Naive thymus-derived CD4-positive, alpha-beta T cell (primary cell): ENCODE results near the gene BIRC6. TPM values are rescaled to one million over a fixed set of nuclear protein-coding genes. Genes with fewer than 3 reads are reported as not detected.
"Not testable (repeated sequence)": the region's sequence is repeated elsewhere in the genome, so short reads cannot be mapped to it uniquely, and the experiment has no call there.

ENCODE experiments used
- ATAC-seq: fragments of 150-1000 bp; cut with Tn5 transposase; 2 replicates; pipeline ENCODE4 v1.10.0; 2021; ENCODE audit warnings: mild to moderate bottlenecking, moderate library complexity
- CTCF ChIA-PET: fragments of 350-600 bp; sonication (Branson Sonifier 250); formaldehyde crosslinking; loops from one replicate; lab custom pipeline; 2021; ENCODE audit warnings: antibody characterized with exemption; lab: Charles Lee
- POLR2A ChIA-PET: fragments of 350-600 bp; sonication (Branson Sonifier 250); formaldehyde crosslinking; loops from one replicate; lab custom pipeline; 2021; ENCODE audit warnings: antibody characterized with exemption, inconsistent platforms; lab: Charles Lee
- DNase-seq, 9 donors: peaks; one replicate each; pipeline versions ENCODE4 v3.0.0 to v3.0.0-alpha.2; 2020 to 2022; ENCODE audit warnings: mixed read lengths in 1 of 9
- H3K27ac ChIP-seq: one replicate; pipeline ENCODE4 v1.7.0; 2013; ENCODE audit warnings: mild to moderate bottlenecking, low read depth, low read length, moderate library complexity
- H3K27me3 ChIP-seq, 2 donors: one replicate each; pipeline ENCODE4 v1.7.0; 2013; ENCODE audit warnings: low read length in 2 of 2, mild to moderate bottlenecking in 2 of 2, moderate library complexity in 2 of 2; ENCODE audit not compliant: control insufficient read depth in 2 of 2, insufficient read depth in 2 of 2
- H3K36me3 ChIP-seq, 3 experiments: 1 replicate in 2 of 3; 2 replicates in 1 of 3; pipeline ENCODE4 v1.7.0; 2013; ENCODE audit warnings: low read length in 3 of 3, mild to moderate bottlenecking in 3 of 3, moderate library complexity in 1 of 3; ENCODE audit not compliant: insufficient read depth in 3 of 3, control insufficient read depth in 2 of 3
- H3K4me1 ChIP-seq, 2 donors: one replicate each; pipeline ENCODE4 v1.7.0; 2013; ENCODE audit warnings: low read length in 2 of 2, mild to moderate bottlenecking in 2 of 2, moderate library complexity in 1 of 2; ENCODE audit not compliant: control insufficient read depth in 2 of 2, insufficient read depth in 2 of 2
- H3K4me3 ChIP-seq: 2 replicates; pipeline ENCODE4 v1.7.0; 2013; ENCODE audit warnings: mild to moderate bottlenecking, low read length
- H3K9me3 ChIP-seq, 3 experiments: 1 replicate in 2 of 3; 2 replicates in 1 of 3; pipeline ENCODE4 v1.7.0; 2013; ENCODE audit warnings: low read length in 3 of 3; ENCODE audit not compliant: control insufficient read depth in 2 of 3
- H3K27ac Mint-ChIP-seq, 9 donors: one replicate each; pipeline ENCODE4 v1.8.0; 2020 to 2022; ENCODE audit warnings: mixed read lengths in 9 of 9, mild to moderate bottlenecking in 8 of 9, moderate library complexity in 5 of 9, inconsistent platforms in 2 of 9
- H3K27me3 Mint-ChIP-seq, 5 donors: one replicate each; pipeline ENCODE4 v1.8.0; 2021 to 2022; ENCODE audit warnings: mixed read lengths in 5 of 5, mild to moderate bottlenecking in 1 of 5
- H3K36me3 Mint-ChIP-seq, 5 donors: one replicate each; pipeline ENCODE4 v1.8.0; 2020 to 2022; ENCODE audit warnings: mixed read lengths in 5 of 5, mild to moderate bottlenecking in 3 of 5, inconsistent platforms in 1 of 5
- H3K4me1 Mint-ChIP-seq, 7 donors: one replicate each; pipeline ENCODE4 v1.8.0; 2020 to 2022; ENCODE audit warnings: mixed read lengths in 7 of 7, mild to moderate bottlenecking in 3 of 7, inconsistent platforms in 1 of 7
- H3K4me3 Mint-ChIP-seq, 10 donors: one replicate each; pipeline ENCODE4 v1.8.0; 2020 to 2022; ENCODE audit warnings: mild to moderate bottlenecking in 10 of 10, mixed read lengths in 10 of 10, moderate library complexity in 6 of 10, inconsistent platforms in 2 of 10
- H3K9me3 Mint-ChIP-seq, 11 donors: one replicate each; pipeline ENCODE4 v1.8.0; 2020 to 2022; ENCODE audit warnings: mixed read lengths in 11 of 11, mild to moderate bottlenecking in 4 of 11, inconsistent platforms in 1 of 11, moderate library complexity in 1 of 11
- intact Hi-C, 2 donors: fragments of 100-400 bp; cut with micrococcal nuclease; formaldehyde crosslinking; loops; one replicate each; pipeline ENCODE4 v1.15.1; 2023
- polyA plus RNA-seq, 2 donors: library from polyadenylated mRNA; unstranded; fragments of 300-500 nt; fragmentation: Illumina TruSeq; gene quantifications; one replicate each; pipeline ENCODE4 v1.2.3, GENCODE V29; 2021
- total RNA-seq, 6 experiments: library from RNA in 5 of 6; stranded (reverse) in 5 of 6; gene quantifications; 1 replicate in 5 of 6; 2 replicates in 1 of 6; pipeline ENCODE4 v1.2.3 and lab custom pipeline; 2021 to 2026

Gene BIRC6
- total and polyA plus RNA-seq, 7 experiments from 2014 or later, result 21.8 to 159 (median 135) TPM

DNA sequence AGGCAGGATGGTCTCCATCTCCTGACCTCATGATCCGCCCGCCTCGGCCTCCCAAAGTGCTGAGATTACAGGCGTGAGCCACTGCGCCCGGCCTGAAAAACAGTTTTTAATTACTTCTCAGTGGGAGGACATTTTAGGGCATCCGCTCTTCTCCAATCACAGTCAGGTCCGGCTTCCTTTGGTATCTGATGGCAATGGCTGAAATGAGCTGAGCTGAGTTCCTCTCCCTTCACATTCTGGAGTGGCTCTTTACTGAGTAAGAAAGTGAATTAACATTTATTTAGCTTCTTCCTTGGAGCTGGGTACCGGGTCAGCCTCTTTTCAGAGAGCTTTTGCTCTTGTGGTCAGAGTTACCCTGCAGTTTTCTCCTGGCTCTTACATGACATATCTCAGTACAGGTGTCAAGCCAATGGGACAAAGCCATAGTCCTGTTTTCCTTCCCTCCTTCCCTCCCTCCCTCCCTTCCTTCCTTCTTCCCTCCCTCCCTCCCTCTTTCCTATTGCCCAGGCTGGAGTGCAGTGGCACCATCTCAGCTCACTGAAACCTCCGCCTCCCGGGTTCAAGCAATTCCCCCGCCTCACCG, 269.9 kb downstream of the BIRC6 start:
- Histone ChIP-seq H3K4me1 (no peaks in the 10 kb centered on the region), H3K27me3 (no peaks in the 10 kb centered on the region), H3K36me3 (peaks cover 0 to 11% (median 0%) of the 10 kb centered on the region in 3 experiments), H3K27ac (no peak overlapping the region), H3K9me3 (no peaks in the 10 kb centered on the region), H3K4me3 (no peak overlapping the region)
- Mint-ChIP-seq H3K27me3 (no peaks in the 10 kb centered on the region), H3K4me1 (peaks cover 10 to 34% (median 26%) of the 10 kb centered on the region in 7 donors), H3K36me3 (peaks cover 5 to 13% (median 8%) of the 10 kb centered on the region in 5 donors), H3K27ac (peak overlapping the region in 6 of 9 donors; percentile 4 to 98 (median 85)), H3K9me3 (peaks cover 0 to 2% (median 0%) of the 10 kb centered on the region in 11 donors), H3K4me3 (peak overlapping the region in 8 of 10 donors; percentile 90 to 97 (median 95))
- intact Hi-C loops, result loop anchor here (1.0 to 5.0 kb wide), 8 partner anchors 34 to 850 kb away; partner anchors contain the start of genes YIPF4 (in 2 of the 2), MEMO1 (in 1 of the 2), RASGRP3 (in 1 of the 2) and SLC30A6 (in 1 of the 2)
- ChIA-PET CTCF (no interaction called here), POLR2A (no interaction called here)
- DNase-seq (no peak), ATAC-seq (no peak)

- H3K36me3 Mint-ChIP-seq, result peaks cover 5 to 11% (median 8%) of the 10 kb centered on the region in 5 donors
- CTCF ChIA-PET, result no interaction called here
- H3K27ac Mint-ChIP-seq, result peak overlapping the region; percentile 82 to 98 (median 89)
- no peaks in the 10 kb centered on the region for H3K27me3 Mint-ChIP-seq
- Histone ChIP-seq H3K27me3 (no peaks in the 10 kb centered on the region), H3K36me3 (peaks cover 0 to 8% (median 0%) of the 10 kb centered on the region in 3 experiments), H3K4me3 (peak overlapping the region; percentile 89), H3K27ac (peak overlapping the region; percentile 82), H3K4me1 (no peaks in the 10 kb centered on the region), H3K9me3 (no peaks in the 10 kb centered on the region)
- peaks cover 0 to 2% (median 0%) of the 10 kb centered on the region in 11 donors for H3K9me3 Mint-ChIP-seq
- H3K4me1 Mint-ChIP-seq, result peaks cover 10 to 39% (median 30%) of the 10 kb centered on the region in 7 donors
- POLR2A ChIA-PET, result interaction anchor here (0.7 to 1.0 kb wide), 3 partner anchors 15 to 352 kb away, joined by 3 to 4 read pairs (median 4); no protein-coding TSS in a partner anchor
- ATAC-seq, result peak; percentile 27
- intact Hi-C loops, result loop anchor here (1.0 to 5.0 kb wide), 8 partner anchors 35 to 849 kb away; partner anchors contain the start of genes YIPF4 (in 2 of the 2), MEMO1 (in 1 of the 2), RASGRP3 (in 1 of the 2) and SLC30A6 (in 1 of the 2)
- DNase-seq, result peak in 1 of 9 donors; percentile 40
- H3K4me3 Mint-ChIP-seq, result peak overlapping the region; percentile 85 to 97 (median 95)
These were observed 270.6 kb downstream of the BIRC6 start for GRCh38 chr2:32627441-32627813.

- Mint-ChIP-seq H3K27me3 (no peaks in the 10 kb centered on the region), H3K4me3 (peak within 1 kb of the TSS; percentile 85 to 97 (median 95)), H3K27ac (peak within 1 kb of the TSS; percentile 82 to 98 (median 89)), H3K36me3 (peaks cover 5 to 14% (median 11%) of the 10 kb centered on the region in 5 donors), H3K4me1 (peaks cover 10 to 44% (median 31%) of the 10 kb centered on the region in 7 donors), H3K9me3 (peaks cover 0 to 2% (median 0%) of the 10 kb centered on the region in 11 donors)
- intact Hi-C loops, result loop anchor here (1.0 to 5.0 kb wide), 14 partner anchors 35 to 971 kb away; partner anchors contain the start of genes BIRC6 (in 2 of the 2), FAM98A (in 2 of the 2), RASGRP3 (in 2 of the 2) and SLC30A6 (in 2 of the 2)
- POLR2A ChIA-PET, result interaction anchor here (0.7 to 1.0 kb wide), 5 partner anchors 9 to 971 kb away, joined by 3 to 4 read pairs (median 4); partner anchors contain the start of gene FAM98A
- H3K27ac ChIP-seq, result peak within 1 kb of the TSS; percentile 82
- H3K4me3 ChIP-seq, result peak within 1 kb of the TSS; percentile 89
- DNase-seq, result peak; percentile 93 to 96 (median 95)
- no peaks in the 10 kb centered on the region for H3K9me3 ChIP-seq
- no peaks in the 10 kb centered on the region for H3K4me1 ChIP-seq
- CTCF ChIA-PET, result interaction anchor here (0.8 kb wide), 1 partner anchor 957 kb away, joined by 3 read pairs; no protein-coding TSS in a partner anchor
- H3K36me3 ChIP-seq, result peaks cover 0 to 10% (median 0%) of the 10 kb centered on the region in 3 experiments
- ATAC-seq, result peak; percentile 100
- no peaks in the 10 kb centered on the region for H3K27me3 ChIP-seq
These were observed 271.2 kb downstream of the BIRC6 start, which contains the start of gene TTC27 for GRCh38 chr2:32627814-32628579. Gene TTC27 (plus strand): TSS chr2:32628050. CDS start chr2:32628293, 243 bp downstream.

- H3K4me3 Mint-ChIP-seq, result no peak overlapping the region
These were observed 275.3 kb downstream of the BIRC6 start for GRCh38 chr2:32632089-32632488.

GRCh38 chr2:32633040-32633439, 276.2 kb downstream of the BIRC6 start:
- Mint-ChIP-seq H3K36me3 (peaks cover 5 to 26% (median 15%) of the 10 kb centered on the region in 5 donors), H3K27ac (no peak overlapping the region), H3K4me3 (no peak overlapping the region), H3K27me3 (no peaks in the 10 kb centered on the region), H3K9me3 (no peaks in the 10 kb centered on the region), H3K4me1 (peaks cover 3 to 35% (median 23%) of the 10 kb centered on the region in 7 donors)
- DNase-seq, result no peak
- H3K27me3 ChIP-seq, result no peaks in the 10 kb centered on the region
- intact Hi-C loops, result no loop called here
- no peaks in the 10 kb centered on the region for H3K4me1 ChIP-seq
- peaks cover 0 to 48% (median 10%) of the 10 kb centered on the region in 3 experiments for H3K36me3 ChIP-seq
- no peaks in the 10 kb centered on the region for H3K9me3 ChIP-seq
- H3K4me3 ChIP-seq, result no peak overlapping the region
- ChIA-PET CTCF (no interaction called here), POLR2A (no interaction called here)
- ATAC-seq, result no peak
- H3K27ac ChIP-seq, result no peak overlapping the region

More at GRCh38 chr2:32632089-32632488, 275.3 kb downstream of the BIRC6 start:
- H3K27me3 Mint-ChIP-seq, result no peaks in the 10 kb centered on the region
- Histone ChIP-seq H3K4me3 (no peak overlapping the region), H3K9me3 (no peaks in the 10 kb centered on the region), H3K36me3 (peaks cover 0 to 41% (median under 1%) of the 10 kb centered on the region in 3 experiments), H3K27me3 (no peaks in the 10 kb centered on the region), H3K4me1 (no peaks in the 10 kb centered on the region), H3K27ac (no peak overlapping the region)
- H3K36me3 Mint-ChIP-seq, result peaks cover 5 to 21% (median 11%) of the 10 kb centered on the region in 5 donors
- DNase-seq, result no peak
- peaks cover 10 to 44% (median 31%) of the 10 kb centered on the region in 7 donors for H3K4me1 Mint-ChIP-seq
- ChIA-PET CTCF (no interaction called here), POLR2A (no interaction called here)
- H3K27ac Mint-ChIP-seq, result no peak overlapping the region
- no peak for ATAC-seq
- intact Hi-C loops, result no loop called here
- no peaks in the 10 kb centered on the region for H3K9me3 Mint-ChIP-seq

DNA sequence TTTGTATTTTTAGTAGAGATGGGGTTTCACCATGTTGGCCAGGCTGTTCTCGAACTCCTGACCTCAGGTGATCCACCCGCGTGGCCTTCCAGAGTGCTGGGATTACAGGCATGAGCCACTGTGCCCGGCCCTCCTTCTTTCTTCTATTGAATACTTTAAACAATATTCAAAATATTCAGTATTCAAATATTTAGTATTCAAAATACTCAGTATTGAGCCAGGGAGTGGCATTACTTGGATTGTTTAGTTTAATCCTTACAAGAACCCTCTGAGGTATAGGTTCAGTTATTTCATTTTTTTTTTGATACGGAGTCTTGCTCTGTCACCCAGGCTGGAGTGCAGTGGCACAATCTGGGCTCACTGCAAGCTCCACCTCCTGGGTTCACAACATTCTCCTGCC, 281.7 kb downstream of the BIRC6 start:
- H3K4me3 Mint-ChIP-seq, intact Hi-C loops, H3K27me3 Mint-ChIP-seq, DNase-seq, H3K27ac ChIP-seq, CTCF ChIA-PET, H3K27ac Mint-ChIP-seq, H3K4me1 Mint-ChIP-seq, H3K9me3 ChIP-seq, ATAC-seq, H3K27me3 ChIP-seq, H3K9me3 Mint-ChIP-seq, H3K4me1 ChIP-seq, H3K4me3 ChIP-seq, POLR2A ChIA-PET: not testable (repeated sequence)
- H3K36me3 ChIP-seq, result peaks cover 7 to 72% (median 10%) of the 10 kb centered on the region in 3 experiments
- peaks cover 0 to 28% (median 16%) of the 10 kb centered on the region in 5 donors for H3K36me3 Mint-ChIP-seq
